ENCODE results near the gene PARD3. TPM values are rescaled to one million over a fixed set of nuclear protein-coding genes. Genes with fewer than 3 reads are reported as not detected.

PARD3 gene
- polyA plus RNA-seq, 4 donors = 64.9 to 85.2 (median 73.4) TPM

DNA sequence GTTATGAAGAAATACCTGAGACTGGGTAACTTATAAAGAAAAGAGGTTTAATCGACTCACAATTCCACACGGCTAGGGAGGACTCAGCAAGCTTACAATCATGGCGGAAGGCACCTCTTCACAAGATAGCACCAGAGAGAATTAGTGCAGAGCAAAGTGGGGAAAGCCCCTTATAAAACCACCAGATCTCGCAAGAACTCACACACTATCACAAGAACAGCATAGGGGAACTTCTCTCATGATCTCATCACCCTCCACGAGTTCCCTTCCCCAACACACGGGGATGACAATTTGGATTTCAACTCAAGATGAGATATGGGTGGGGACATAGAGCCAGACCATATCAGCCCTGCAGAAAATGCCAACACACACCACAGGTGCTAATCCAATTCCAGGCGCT is 218.7 kb downstream of the PARD3 start:
- DNase-seq (ENCODE audit: low read depth in 4 of 4, low spot score in 2 of 4) = no peak

DNA sequence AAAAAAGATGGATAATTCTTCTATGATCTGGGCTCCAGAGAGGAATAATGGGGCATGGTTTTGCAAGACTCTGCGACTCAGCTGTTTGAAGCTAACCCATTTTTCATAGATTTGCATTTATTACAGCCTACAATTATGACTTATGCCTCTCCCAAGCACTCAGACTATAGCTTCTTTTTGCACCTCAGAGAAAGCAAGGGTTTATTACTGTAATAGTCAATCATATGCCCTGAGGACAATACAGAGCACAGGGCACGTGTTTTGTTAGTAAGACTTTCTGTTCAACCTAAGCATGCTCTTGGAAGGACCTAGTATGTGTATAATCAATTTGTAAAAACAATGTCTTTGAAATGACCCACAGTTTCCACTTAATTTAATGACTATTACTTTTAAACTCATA is 221.2 kb downstream of the PARD3 start:
- no peak for DNase-seq (ENCODE audit: low read depth in 4 of 4, low spot score in 2 of 4)

DNA sequence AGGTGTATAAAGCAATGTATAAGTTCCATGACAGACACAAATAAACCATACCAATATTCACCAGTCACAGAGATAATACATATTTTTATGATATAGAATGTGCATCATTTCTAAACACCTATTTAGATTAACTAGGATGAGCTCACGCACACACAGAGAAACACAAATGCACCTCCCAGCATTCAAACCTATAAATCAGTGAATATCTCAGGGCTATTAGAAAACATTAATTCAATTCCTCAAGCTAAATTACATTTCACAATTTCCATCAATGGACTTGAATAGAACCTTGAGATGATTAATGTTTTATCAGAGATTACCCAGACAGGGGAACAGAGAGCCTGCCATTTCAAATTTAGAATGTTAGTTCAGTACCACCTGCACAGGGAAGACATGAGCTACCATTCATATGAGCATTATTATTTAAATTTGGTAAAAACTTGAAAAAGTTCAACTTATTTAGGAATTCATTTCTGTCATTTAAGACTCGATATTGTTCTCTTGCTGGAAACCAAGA is 221.7 kb downstream of the PARD3 start:
- no peak for DNase-seq (ENCODE audit: low read depth in 4 of 4, low spot score in 2 of 4)

DNA sequence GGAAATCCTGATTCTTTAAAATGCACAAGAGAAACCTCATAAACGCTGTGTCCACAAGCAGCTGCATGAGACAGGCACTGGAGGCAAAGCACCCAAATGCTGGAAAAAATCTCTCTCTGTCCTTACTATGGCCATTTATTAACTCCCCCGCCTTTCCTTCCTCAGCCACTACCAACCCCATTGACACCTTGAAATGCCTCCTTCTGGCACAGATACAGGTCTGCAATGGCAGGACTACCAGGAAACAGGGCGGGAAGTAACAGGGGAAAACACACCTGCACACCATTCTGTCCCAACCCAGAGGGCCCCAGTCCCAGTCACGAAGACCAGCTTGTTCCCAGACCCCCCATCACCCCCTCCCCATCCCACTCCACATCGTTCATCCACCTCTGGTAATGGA is 224.3 kb downstream of the PARD3 start:
- no peak for DNase-seq (ENCODE audit: low read depth in 4 of 4, low spot score in 2 of 4)

DNA sequence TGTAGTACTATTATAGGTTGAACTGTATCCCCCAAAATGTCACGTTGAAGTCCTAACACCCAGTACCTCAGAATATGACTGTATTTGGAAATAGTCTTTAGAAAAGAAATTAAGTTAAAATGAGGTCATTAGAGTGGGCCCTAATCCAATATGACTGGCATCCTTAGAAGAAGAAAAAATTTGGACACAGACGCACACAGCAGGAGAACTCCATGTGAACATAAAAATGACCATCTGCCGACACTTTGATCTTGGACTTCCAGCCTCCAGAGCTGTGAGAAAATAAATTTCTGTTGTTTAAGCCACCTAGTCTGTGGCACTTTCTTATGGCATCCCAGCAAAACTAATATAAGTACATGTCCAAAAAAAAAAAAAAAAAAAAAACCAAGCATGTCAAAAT is 225.8 kb downstream of the PARD3 start:
- DNase-seq (ENCODE audit: low read depth in 4 of 4, low spot score in 2 of 4) = no peak

DNA sequence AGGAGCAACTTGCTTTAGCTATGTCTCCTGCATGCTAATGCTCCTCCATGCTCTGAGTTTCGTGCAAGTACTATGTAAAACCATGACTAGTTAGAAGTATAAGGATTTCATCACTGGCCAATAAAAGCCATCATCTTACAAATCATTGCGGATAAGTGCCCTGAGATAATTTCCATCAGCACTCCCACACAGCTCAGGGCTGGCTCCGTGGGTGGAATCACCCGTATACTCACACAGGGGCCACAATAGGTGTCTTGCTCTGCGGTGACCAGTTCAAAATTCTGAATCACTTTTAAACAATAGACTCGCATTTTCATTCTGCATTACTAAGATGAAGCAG is 227.4 kb downstream of the PARD3 start:
- DNase-seq (ENCODE audit: low read depth in 4 of 4, low spot score in 2 of 4) = no peak

DNA sequence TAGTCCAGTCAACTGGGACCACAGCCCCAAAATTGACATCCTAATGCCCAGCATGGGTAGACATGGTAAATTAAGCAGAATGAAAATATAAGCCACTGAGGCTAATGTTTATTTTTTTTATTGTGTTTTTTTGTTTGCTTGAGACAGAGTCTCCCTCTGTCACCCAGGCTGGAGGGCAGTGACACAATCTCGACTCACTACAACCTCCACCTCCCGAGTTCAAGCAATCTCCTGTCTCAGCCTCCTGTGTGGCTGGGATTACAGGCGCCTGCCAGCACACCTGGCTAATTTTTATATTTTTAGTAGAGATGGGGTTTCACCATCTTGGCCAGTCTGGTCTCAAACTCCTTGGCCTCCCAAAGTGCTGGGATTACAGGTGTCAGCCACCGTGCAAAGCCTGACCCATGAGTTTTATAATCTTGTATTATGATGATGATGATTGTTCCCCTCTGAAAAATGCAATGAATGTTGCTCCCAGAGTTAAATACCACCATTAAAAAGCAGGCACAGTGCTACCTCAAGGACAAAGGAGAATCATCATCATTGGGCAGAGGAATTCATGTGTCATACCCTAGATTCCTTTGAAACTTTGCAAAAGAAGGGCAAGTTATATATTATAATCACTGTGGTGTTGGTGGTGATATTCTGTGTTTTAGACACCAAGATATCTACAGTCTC is 228.0 kb downstream of the PARD3 start:
- DNase-seq (ENCODE audit: low read depth in 4 of 4, low spot score in 2 of 4) = no peak

DNA sequence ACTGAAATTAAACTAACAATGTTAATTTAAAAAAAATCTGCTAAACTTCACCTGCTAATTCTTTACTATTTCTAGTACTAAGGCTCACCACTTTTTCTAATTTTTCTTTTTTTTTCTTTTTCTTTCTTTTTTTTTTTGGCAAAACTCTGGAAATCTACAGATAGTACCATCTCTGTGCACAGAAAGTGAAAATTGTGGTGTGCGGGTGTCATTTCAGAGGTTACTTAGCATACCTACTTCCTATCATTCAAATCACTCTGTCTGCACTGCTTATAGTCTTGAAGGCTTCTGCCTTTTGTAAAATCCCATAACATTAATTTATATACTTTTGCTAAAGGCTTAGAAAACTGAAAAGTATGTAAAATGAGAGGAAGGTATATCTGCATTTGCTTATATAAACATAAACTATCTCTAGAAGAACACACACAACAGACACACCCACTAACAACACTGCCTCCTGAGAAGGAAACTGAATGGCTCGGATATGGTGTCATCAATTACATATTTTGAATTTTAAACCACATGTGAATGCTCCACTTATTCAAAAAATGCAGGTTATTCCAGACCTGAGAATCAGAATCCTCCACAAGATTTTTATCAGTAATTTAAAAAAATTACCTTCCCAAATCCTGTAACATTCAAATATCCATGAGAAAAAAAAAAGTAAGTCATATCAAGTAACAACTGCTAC is 229.5 kb downstream of the PARD3 start:
- DNase-seq (ENCODE audit: low read depth in 4 of 4, low spot score in 2 of 4) = no peak

DNA sequence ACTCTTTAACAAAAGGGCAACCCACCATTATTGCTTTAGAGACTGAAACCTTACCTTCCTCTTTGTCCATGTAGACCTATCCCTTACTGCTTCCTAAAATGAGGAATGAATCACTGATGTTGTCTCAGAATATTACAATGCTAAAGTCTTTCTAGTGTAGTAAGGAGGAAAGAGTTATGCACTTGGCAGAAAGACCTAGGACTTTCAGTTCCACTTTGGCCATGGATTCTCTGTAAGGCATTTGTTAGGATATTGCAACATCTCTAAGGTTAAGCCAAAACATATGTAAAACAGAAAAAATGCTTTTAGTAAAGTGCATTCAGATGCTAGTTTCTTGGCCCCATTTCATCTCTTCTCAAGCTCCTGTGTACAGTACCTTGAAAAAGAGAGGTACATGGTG is 230.9 kb downstream of the PARD3 start:
- no peak for DNase-seq (ENCODE audit: low read depth in 4 of 4, low spot score in 2 of 4)

DNA sequence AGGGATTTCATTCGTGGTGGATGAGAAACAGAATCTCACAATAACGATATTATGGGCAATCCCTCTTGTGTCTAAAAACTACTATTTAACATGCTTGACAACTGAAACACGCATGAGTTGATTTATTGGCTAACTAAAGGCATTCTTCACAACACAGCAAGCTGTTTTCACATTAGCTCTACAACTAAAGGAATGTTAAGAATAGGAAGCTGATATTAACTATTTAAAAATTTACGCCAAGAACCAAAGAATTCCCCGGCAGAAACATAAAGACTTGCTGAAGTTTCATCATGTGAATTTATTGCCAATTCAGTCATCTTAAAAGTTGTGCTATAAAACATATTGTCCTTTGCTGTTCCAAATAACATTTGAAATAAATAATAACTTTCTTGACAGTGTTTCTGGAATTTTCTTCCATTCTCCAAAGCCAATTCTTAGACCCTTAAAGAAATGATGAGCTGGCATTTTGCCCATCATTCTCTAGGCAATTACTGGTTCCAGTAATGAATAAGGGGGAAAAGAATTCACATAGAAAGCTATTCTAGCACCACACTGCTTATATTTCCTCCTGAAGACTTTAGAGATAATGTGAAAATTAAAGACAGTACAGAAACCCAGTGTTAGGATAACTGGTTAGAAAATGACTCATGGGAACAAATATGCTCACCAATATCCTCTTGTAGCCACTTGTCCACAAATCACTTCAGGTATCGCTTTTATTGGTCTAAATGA is 233.1 kb downstream of the PARD3 start:
- peak in 1 of 4 donors; percentile 23 for DNase-seq (ENCODE audit: low read depth in 4 of 4, low spot score in 2 of 4)

DNA sequence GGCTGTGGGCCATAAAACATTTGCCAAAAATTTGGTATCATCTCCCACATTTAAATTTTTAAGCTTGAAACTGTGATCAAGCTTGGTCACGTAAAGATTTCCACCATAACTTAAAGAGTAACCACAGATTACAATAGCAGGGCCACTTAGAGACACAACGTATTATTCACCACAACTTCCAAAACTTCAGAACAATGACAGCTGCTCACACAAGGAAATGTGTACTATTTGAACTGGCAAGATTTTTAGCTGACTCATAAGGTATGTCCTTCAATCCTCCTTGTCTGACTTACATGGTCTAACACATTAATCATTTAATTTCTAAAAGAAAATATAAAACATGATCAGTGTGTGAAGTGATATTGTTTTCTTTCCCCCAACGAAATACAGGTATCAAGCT is 234.5 kb downstream of the PARD3 start:
- DNase-seq (ENCODE audit: low read depth in 4 of 4, low spot score in 2 of 4) = no peak

DNA sequence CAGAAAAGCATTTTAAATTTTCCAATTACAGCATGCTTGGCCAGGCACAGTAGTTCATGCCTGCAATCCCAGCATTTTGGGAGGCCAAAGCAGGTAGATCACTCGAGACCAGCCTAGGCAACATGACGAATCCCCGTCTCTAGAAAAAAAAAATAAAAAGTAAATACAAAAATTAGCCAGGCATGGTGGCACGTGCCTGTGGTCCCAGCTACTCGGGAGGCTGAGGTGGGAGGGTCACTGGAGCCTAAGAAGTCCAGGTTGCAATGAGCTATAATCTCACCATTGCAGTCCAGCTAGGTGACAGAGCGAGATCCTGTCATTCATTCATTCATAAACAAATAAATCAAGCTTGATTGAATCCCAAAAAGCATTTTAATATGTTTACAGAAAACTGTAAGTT is 234.9 kb downstream of the PARD3 start:
- DNase-seq (ENCODE audit: low read depth in 4 of 4, low spot score in 2 of 4) = no peak

DNA sequence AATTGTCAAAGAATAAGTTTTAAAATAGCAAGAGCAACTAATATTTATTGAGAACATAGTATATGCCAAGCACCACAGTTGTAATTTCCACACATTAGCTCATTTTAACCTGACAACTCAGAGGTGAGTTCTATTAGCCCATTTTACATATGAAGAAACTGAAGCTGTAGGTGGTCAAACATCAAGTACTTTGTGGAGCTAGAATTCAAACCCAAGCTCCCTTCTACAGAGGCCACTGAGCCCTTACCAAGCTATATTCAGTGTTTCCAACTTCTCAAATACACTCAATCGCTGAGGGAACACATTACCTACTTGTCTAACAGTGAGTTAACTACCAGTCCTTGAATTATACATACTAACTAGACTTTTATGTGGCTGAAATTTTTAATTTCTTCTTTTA is 236.6 kb downstream of the PARD3 start:
- no peak for DNase-seq (ENCODE audit: low read depth in 4 of 4, low spot score in 2 of 4)

DNA sequence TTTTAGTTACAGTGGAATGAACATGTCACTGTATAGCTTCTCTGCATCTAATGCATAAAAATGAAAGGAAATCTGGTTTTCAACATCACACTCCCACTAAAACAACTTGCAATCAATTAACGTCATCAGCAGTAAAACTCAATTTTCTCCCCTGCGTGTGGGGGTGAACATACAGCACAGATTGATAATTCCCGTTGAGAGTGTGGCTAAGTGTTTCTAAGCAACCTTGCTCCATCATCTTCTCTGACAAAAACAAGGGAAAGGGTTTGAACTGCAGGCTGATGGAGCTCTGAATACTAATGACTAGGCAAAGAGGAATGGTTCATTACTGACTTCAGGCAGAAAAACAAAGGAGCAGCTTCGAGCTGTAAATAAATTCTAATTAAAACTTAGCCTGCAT is 238.3 kb downstream of the PARD3 start:
- DNase-seq (ENCODE audit: low read depth in 4 of 4, low spot score in 2 of 4) = no peak

DNA sequence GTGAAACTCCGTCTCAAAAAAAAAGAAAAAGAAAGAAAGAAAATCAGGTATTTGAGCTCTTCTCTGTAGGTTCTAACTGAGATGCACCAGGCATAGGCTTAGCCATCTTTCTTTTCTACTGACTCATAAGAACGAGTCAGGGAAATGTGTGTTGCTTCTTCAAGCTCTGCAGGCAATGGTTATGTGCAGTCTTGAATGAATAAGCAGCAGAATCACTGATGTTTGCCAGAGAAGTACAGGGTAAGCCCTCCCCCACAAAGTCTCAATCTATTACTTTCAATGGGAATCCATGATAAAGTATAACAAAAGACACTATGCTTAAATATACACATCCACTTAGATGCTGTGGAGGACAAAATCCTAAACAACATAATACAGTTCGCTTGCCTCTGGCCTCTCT is 239.2 kb downstream of the PARD3 start:
- no peak for DNase-seq (ENCODE audit: low read depth in 4 of 4, low spot score in 2 of 4)

DNA sequence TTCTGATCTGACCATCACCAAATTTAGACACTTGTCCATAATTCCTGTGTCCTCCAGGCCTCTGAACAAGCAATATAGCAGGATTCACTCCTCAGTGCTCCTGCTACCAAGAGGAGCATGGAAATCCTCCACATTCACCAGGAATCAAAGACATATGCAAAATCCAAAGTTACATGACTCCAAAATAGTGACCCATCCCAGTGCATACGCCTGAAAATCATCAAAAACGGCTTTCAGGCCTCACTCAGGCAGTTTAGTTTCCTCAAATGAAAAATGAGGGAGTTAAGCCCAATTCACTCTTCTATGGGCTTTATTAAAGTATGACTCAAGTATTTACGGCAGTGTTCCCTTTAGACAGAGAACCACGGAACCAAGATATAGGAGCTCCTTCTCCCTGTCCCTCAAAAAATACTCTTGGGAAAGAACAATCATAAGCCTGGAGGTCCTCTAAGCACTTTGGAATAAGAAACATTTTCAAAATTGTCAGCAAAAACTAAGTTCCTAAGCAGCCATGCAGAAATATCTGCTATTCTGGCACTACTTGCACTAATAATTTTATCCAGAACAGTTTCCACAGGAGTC is 240.7 kb downstream of the PARD3 start:
- DNase-seq (ENCODE audit: low read depth in 4 of 4, low spot score in 2 of 4) = no peak

DNA sequence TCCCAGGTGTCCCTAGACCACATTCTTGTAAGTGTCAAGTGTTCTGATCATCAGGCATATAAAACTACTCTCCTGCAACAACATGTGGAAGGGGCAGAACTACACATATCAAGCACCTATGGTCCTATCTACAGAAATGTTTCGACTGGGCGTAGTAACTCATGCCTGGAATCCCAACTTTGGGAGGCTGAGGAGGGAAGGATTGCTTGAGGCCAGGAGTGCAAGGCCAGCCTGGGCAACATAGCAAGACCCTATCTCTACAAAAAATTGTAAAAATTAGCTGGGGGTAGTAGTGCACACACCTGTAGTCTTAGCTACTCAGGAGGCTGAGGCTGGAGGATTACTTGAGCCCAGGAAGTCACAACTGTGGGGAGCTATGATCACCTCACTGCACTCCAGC is 244.2 kb downstream of the PARD3 start:
- DNase-seq (ENCODE audit: low read depth in 4 of 4, low spot score in 2 of 4) = no peak

DNA sequence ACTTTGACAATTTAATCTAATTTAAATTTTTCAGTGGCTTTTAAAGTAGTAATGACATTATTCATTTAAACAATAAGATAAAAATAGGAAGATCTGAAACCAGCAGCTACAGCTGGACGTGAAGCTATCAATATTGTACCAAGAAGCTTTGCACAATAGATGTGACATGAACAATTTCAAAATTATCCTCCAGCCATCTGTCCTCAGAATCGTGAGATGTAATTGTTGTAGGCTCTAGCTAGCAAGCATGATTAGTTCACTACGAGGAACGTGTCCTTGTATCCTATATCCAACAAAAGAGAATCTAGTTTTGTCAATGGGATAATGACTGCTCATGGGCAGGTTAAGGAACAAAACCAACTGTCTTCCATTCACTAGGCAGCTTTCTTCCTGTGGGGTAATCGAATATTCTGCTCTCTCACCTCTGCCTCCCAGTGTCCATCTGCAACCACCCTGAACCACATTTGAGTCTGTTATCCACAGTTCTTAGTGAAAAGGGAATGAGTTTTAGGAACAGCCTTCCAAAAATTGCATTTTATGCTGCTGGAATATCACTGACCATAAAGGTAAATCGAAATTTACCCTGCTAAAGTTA is 247.3 kb downstream of the PARD3 start:
- no peak for DNase-seq (ENCODE audit: low read depth in 4 of 4, low spot score in 2 of 4)

DNA sequence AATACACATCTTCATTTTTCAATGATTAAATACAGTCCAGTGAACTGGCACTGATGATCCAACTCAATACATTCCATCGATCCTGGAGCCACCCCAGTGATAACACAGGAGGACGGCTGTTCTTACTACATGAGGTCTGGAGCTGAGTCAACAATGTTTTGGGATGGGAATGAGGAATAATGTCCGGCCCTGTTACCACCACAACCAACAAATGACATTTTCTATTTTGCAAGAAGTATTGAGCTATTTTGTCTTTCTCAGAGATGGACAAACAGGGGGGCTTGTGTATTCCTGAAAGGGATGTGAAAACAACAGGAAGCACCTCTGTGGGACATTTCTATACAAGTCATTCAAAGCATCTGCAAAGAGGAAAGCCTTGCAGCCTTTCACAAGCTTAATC is 249.2 kb downstream of the PARD3 start:
- DNase-seq (ENCODE audit: low read depth in 4 of 4, low spot score in 2 of 4) = no peak

DNA sequence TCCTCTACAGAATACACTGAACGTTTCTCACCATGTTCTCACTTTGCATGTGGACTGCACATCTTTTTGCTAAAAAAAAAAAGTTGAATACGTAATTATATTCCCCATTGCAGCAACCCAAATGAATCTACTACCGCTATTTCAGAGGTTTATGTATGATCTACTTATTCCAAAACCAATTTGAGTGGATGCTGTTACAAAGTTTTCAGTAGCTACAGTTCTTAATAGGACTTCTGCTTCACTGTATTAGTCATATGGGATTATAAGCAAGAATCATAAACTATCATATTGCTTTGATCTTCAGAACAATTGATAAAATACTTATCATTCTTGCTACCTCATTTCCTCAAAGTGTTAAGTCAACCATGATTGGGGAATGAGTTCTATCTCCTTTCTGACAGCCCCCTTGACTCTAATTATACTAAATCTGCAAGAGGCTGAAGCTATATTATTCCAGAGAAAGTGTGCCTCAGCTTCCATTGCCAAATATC is 257.0 kb downstream of the PARD3 start:
- DNase-seq (ENCODE audit: low read depth in 4 of 4, low spot score in 2 of 4) = no peak

DNA sequence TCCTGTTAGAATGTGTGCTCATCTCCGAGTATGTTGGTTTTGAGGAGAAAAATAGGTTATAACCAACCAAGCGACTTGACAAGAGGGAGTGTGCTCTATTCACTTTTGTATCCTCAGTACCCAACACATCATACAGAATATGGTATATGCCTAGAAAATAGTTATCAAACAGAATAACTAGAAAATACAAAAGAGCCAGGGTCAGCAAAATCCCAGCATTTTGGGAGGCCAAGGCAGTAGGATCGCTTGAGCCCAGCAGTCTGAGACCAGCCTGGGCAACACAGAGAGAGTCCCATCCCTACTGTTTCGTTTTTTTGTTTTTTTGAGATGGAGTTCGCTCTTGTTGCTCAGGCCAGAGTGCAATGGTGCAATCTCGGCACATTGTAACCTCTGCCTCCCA is 257.9 kb downstream of the PARD3 start:
- no peak for DNase-seq (ENCODE audit: low read depth in 4 of 4, low spot score in 2 of 4)
